Keratinocyte (primary cell): ENCODE data around the gene ZNF524. TPM values are rescaled to one million over a fixed set of nuclear protein-coding genes. Genes with fewer than 3 reads are reported as not detected.

Experiments used
- DNase-seq: peaks from one replicate; pipeline ENCODE4 v3.0.0-alpha.2; 2011; ENCODE audit warnings: low read depth, missing footprints, low spot score
- FAIRE-seq: peaks from 2 replicates; lab custom pipeline; 2011; peaks lifted over from hg19 to GRCh38; lab: Jason Lieb, UNC
- H2AFZ ChIP-seq: 2 replicates; pipeline ENCODE4 v1.6.0; 2012; ENCODE audit warnings: low read length, control low read depth, inconsistent platforms; ENCODE audit not compliant: control insufficient read depth
- H3K27ac ChIP-seq: 2 replicates; pipeline ENCODE4 v1.5.1; 2011; ENCODE audit warnings: low read length; ENCODE audit not compliant: control insufficient read depth, insufficient read depth
- H3K27me3 ChIP-seq: 3 replicates; pipeline ENCODE4 v1.6.0; 2011; ENCODE audit warnings: low read length; ENCODE audit not compliant: control insufficient read depth, insufficient read depth; ENCODE audit errors: extremely low read depth
- H3K36me3 ChIP-seq, 2 experiments: 2 replicates in 1 of 2; 3 replicates in 1 of 2; pipeline ENCODE4 v1.5.1; 2011; ENCODE audit warnings: low read length in 2 of 2, mild to moderate bottlenecking in 1 of 2; ENCODE audit not compliant: control insufficient read depth in 2 of 2, insufficient read depth in 2 of 2; ENCODE audit errors: extremely low read depth in 1 of 2
- H3K4me1 ChIP-seq: 3 replicates; pipeline ENCODE4 v1.5.1; 2011; ENCODE audit warnings: low read length; ENCODE audit not compliant: control insufficient read depth, insufficient read depth; ENCODE audit errors: extremely low read depth
- H3K4me2 ChIP-seq: 3 replicates; pipeline ENCODE4 v1.6.0; 2011; ENCODE audit warnings: low read depth, low read length; ENCODE audit not compliant: control insufficient read depth, insufficient read depth; ENCODE audit errors: extremely low read depth
- H3K4me3 ChIP-seq, 3 experiments: fragments of 200-600 bp in 1 of 3; sonication (generic) in 1 of 3; 2 replicates in 2 of 3; 3 replicates in 1 of 3; pipeline ENCODE4 v1.5.1; 2011 to 2016; ENCODE audit warnings: low read length in 3 of 3, mild to moderate bottlenecking in 3 of 3, control low read depth in 2 of 3, inconsistent platforms in 1 of 3, low read depth in 1 of 3, mixed read lengths in 1 of 3, mixed run types in 1 of 3, moderate library complexity in 1 of 3; ENCODE audit not compliant: control insufficient read depth in 2 of 3, insufficient read depth in 2 of 3; ENCODE audit errors: extremely low read depth in 1 of 3
- H3K79me2 ChIP-seq: 2 replicates; pipeline ENCODE4 v1.6.0; 2012; ENCODE audit warnings: low read length; ENCODE audit not compliant: control insufficient read depth, insufficient read depth
- H3K9ac ChIP-seq: 3 replicates; pipeline ENCODE4 v1.6.0; 2011; ENCODE audit warnings: low read length; ENCODE audit not compliant: control insufficient read depth, insufficient read depth; ENCODE audit errors: extremely low read depth
- H3K9me1 ChIP-seq: 3 replicates; pipeline ENCODE4 v1.6.0; 2011; ENCODE audit warnings: low read length; ENCODE audit not compliant: control insufficient read depth, insufficient read depth; ENCODE audit errors: extremely low read depth
- H3K9me3 ChIP-seq: 2 replicates; pipeline ENCODE4 v1.5.1; 2012; ENCODE audit warnings: low read depth, low read length; ENCODE audit not compliant: control insufficient read depth
- H4K20me1 ChIP-seq: 3 replicates; pipeline ENCODE4 v1.6.0; 2011; ENCODE audit warnings: low read length; ENCODE audit not compliant: control insufficient read depth, insufficient read depth; ENCODE audit errors: extremely low read depth
- CTCF ChIP-seq, 3 experiments: IDR thresholded peaks in 1 of 3; conservative IDR thresholded peaks in 1 of 3; optimal IDR thresholded peaks in 1 of 3; 2 replicates in 2 of 3; 3 replicates in 1 of 3; pipeline versions ENCODE3 to v1.5.1; 2011; ENCODE audit warnings: low read length in 3 of 3, mild to moderate bottlenecking in 3 of 3, moderate library complexity in 2 of 3, control low read depth in 1 of 3, inconsistent platforms in 1 of 3; ENCODE audit not compliant: insufficient read depth in 2 of 3; ENCODE audit errors: extremely low read depth in 1 of 3
- EZH2 ChIP-seq: IDR thresholded peaks from one replicate; pipeline ENCODE4 v1.6.1; 2012; ENCODE audit warnings: inconsistent platforms, mild to moderate bottlenecking, low read length, moderate library complexity
- dilution Hi-C: fragments of 300-500 bp; cut with MboI; formaldehyde crosslinking; loops from one replicate; pipeline ENCODE4 v1.7.0; 2020; ENCODE audit warnings: low sequenced_read_pairs; ENCODE audit not compliant: extremely low pct_ligation_motif_present
- polyA plus RNA-seq, 5 experiments: library from polyadenylated mRNA; depleted of rRNA in 3 of 5; stranded (reverse) in 3 of 5; stranded (forward) in 1 of 5; unstranded in 1 of 5; fragments of >200 nt; gene quantifications; 1 replicate in 1 of 5; 2 replicates in 3 of 5; 3 replicates in 1 of 5; pipeline versions ENCODE4 v1.2.1 to v1.2.3, GENCODE V29; 2011 to 2012; ENCODE audit warnings: missing spikeins in 2 of 5, low read depth in 1 of 5, low replicate concordance in 1 of 5

ZNF524 gene
- polyA plus RNA-seq, 1 donor (not counting 4 experiments of a cell fraction or from before 2014, with no cell fraction given): 2.6 TPM

DNA sequence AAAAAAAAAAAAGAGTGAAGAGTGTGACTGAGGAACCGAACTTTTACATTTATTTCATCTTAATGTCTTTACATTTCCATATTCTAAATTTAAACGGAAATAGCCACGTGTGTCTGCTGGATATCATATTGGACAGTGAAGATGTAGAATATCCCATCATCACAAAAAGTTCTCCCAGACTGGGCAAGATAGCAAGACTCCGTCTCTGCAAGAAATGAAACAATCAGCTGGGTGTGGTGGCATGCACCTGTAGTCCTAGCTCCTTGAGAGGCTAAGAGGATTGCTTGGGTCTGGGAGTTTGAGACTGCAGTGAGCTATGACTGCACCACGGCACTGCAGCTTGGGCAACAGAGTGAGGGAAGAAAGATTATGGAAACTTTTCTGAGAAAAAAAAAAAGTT lies 23.3 kb upstream of the ZNF524 start:
- DNase-seq: no peak
- Histone ChIP-seq H3K36me3 (peaks cover 0 to 2% of the 10 kb centered on the region in 2 experiments), H3K4me2 (no peak overlapping the region), H3K4me3 (no peak overlapping the region), H3K79me2 (peaks cover 13% of the 10 kb centered on the region), H3K27me3 (no peaks in the 10 kb centered on the region), H2AFZ (no peak overlapping the region), H3K9ac (no peak overlapping the region), H3K9me3 (no peaks in the 10 kb centered on the region), H4K20me1 (no peaks in the 10 kb centered on the region), H3K9me1 (no peaks in the 10 kb centered on the region), H3K27ac (no peak overlapping the region), H3K4me1 (peaks cover 12% of the 10 kb centered on the region)
- dilution Hi-C loops: no loop called here
- FAIRE-seq: no peak
- no peak for TF ChIP-seq EZH2
- no peak for TF ChIP-seq CTCF (optimal IDR thresholded peaks at IDR 0.05 in 1 of 3, IDR thresholded peaks at IDR 0.05 in 1 of 3, conservative IDR thresholded peaks at IDR 0.05 in 1 of 3; ENCODE audit: extremely low read depth in 1 of 3, insufficient read depth in 2 of 3, low read length in 3 of 3)

- Histone ChIP-seq H4K20me1 (no peaks in the 10 kb centered on the region), H3K27ac (no peak overlapping the region), H3K4me3 (no peak overlapping the region), H3K36me3 (peaks cover 0 to 2% of the 10 kb centered on the region in 2 experiments), H3K9me1 (no peaks in the 10 kb centered on the region), H3K4me1 (peaks cover 12% of the 10 kb centered on the region), H2AFZ (no peak overlapping the region), H3K4me2 (no peak overlapping the region), H3K9me3 (no peaks in the 10 kb centered on the region), H3K9ac (no peak overlapping the region), H3K79me2 (peaks cover 13% of the 10 kb centered on the region), H3K27me3 (no peaks in the 10 kb centered on the region)
- dilution Hi-C loops: no loop called here
- no peak for DNase-seq
- TF ChIP-seq EZH2: no peak
- TF ChIP-seq CTCF (optimal IDR thresholded peaks at IDR 0.05 in 1 of 3, IDR thresholded peaks at IDR 0.05 in 1 of 3, conservative IDR thresholded peaks at IDR 0.05 in 1 of 3; ENCODE audit: extremely low read depth in 1 of 3, insufficient read depth in 2 of 3, low read length in 3 of 3): no peak
- no peak for FAIRE-seq
Observed at GRCh38 chr19:55578031-55578760, 21.9 kb upstream of the ZNF524 start.
